ENCODE measurements around the gene ADAMTS3. TPM values are rescaled to one million over a fixed set of nuclear protein-coding genes. Genes with fewer than 3 reads are reported as not detected.

Gene ADAMTS3
- total RNA-seq, 4 donors from 2014 or later = 0.47 to 30.4 (median 10.2) TPM

DNA sequence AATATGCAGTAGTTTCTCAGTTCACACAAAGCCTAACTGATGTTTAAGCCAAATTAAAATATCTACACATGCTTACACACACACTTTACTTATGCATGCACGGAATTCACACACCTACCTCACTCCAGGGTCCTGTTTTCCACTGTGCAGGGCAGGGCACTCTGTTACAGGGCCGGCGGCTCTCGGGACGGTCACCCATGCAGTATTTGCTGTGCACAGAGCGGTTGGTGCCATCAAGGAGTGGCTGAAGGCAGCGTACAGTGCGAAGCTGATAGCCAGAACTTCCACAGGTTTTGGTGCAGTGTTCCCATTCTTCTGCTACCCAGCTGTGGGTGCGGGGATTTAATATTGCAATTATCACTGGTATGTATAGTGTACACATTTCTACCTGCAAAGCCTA lies 278.3 kb downstream of the ADAMTS3 start:
- DNase-seq (ENCODE audit: low spot score) = no peak
- TF ChIP-seq, protein P1, sequence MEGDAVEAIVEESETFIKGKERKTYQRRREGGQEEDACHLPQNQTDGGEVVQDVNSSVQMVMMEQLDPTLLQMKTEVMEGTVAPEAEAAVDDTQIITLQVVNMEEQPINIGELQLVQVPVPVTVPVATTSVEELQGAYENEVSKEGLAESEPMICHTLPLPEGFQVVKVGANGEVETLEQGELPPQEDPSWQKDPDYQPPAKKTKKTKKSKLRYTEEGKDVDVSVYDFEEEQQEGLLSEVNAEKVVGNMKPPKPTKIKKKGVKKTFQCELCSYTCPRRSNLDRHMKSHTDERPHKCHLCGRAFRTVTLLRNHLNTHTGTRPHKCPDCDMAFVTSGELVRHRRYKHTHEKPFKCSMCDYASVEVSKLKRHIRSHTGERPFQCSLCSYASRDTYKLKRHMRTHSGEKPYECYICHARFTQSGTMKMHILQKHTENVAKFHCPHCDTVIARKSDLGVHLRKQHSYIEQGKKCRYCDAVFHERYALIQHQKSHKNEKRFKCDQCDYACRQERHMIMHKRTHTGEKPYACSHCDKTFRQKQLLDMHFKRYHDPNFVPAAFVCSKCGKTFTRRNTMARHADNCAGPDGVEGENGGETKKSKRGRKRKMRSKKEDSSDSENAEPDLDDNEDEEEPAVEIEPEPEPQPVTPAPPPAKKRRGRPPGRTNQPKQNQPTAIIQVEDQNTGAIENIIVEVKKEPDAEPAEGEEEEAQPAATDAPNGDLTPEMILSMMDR (IDR thresholded peaks at IDR 0.05) = no peak
- no peak for ATAC-seq (ENCODE audit: low FRiP score)

DNA sequence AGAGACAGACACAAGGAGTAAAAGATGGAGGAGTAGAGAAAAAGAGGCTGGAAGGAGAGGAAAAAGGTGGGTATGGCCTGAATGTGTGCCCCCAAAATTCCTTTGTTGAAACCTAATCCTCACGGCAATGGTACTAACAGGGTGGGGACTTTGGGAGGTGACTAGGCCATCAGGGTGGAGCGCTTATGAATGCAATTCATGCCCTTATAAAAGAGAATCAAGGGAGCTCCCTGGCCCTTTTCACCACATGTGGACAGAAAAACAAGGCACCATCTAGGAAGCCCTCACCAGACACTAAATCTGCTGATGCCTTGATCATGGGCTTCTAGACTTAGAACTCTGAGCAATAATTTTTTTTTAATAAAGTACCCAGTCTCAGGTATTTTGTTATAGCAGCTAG lies 282.1 kb downstream of the ADAMTS3 start:
- DNase-seq (ENCODE audit: low spot score) (no peak), ATAC-seq (ENCODE audit: low FRiP score) (no peak)
- TF ChIP-seq, protein P1 (IDR thresholded peaks at IDR 0.05) = no peak

DNA sequence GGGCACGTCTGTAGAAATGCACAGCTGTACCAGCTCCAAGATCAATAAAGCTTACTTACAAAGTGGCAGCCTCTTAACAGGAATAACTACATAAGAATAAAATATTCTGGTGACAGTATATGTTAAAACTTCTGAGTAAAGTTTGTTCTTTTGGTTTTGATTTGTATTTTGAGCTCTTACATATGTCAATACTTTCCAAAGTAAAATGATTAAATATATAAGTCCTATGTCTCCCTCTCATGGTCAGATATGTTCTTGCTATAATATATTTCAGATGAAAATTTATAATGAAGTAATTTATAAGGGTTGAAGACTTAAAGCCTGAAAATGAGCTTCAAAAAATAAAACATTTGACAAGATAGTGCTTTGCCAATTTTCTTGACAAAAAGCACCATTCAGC lies 282.8 kb downstream of the ADAMTS3 start:
- DNase-seq (ENCODE audit: low spot score) (no peak), ATAC-seq (ENCODE audit: low FRiP score) (no peak)
- TF ChIP-seq, protein P1 (IDR thresholded peaks at IDR 0.05) = no peak

DNA sequence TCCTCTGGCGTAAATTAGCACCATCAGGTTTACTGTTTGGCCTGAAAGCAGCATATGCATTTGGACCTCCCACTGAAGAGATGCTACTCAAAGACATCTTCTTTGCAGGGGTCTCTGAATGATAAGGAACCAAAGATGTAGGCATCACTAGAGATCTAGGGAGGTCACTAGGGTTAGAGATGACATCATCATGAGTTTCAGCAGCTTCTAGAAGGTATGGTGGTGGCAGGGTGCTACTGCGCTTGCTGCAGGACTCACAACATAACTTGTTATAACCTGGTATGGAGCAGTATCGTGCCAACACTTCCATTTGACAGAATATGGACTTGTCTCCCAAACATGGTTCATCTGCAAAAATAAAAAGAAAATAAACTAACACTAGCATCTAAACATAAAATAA lies 285.7 kb downstream of the ADAMTS3 start:
- TF ChIP-seq, protein P1 (IDR thresholded peaks at IDR 0.05) = no peak
- DNase-seq (ENCODE audit: low spot score) (no peak), ATAC-seq (ENCODE audit: low FRiP score) (no peak)

DNA sequence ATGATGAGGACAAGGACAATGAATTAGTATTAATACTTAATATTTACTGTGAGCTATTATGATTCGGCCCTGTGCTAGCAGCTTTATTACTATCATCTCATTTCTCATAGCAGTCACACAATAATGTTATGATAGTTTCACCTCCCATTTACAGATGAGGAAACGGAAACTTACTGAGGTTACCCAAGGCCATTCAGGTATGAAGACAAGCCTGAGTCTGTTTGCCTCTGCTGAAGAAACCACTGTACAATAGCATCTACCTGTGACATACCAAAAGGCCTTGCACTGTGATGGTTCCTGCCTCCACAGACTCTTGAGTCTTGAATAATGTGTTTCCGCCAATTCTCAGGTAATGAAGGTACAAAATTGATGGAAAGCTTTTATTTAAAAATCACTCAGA lies 288.8 kb downstream of the ADAMTS3 start:
- TF ChIP-seq, protein P1 (IDR thresholded peaks at IDR 0.05) = no peak
- ATAC-seq (ENCODE audit: low FRiP score) = no peak
- DNase-seq (ENCODE audit: low spot score) = no peak

DNA sequence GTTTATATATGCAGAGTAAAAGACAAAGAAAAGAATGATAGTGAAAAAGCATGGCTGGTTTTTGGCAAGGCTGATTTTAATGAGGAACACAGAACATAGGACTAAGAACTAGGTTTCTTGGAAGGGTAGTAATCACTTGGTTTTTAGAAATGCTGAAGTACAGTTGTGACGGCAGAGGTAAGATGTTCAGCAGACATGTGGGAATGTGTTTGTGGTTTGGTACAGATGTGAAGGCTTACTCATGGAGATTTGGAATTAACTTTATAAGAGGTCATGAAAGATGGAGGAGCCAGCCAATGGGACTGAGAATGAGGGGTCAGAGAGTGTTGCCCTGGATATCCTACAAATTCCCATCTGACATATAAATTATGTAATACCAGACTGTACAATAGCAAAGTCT lies 293.6 kb downstream of the ADAMTS3 start:
- DNase-seq (ENCODE audit: low spot score) (no peak), ATAC-seq (ENCODE audit: low FRiP score) (no peak)
- TF ChIP-seq, protein P1 (IDR thresholded peaks at IDR 0.05) = no peak

DNA sequence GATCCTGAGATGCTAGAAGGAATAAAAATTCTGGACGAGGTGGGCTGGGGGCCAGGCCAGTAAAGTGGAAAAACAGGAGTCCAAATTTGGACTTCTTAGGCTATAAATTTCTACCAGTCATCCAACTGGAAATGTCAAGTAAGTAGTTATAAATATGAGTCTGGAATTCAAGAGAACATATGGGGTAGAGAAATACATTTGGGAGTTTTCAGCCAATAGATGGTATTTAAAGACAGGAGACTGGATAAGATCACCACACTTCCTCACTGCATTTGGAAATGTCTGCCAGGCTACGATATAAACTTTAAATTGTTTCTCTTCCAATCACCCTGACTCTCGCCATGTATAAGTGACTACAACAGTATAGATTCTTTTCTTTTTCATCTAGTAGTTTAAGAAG lies 294.8 kb downstream of the ADAMTS3 start:
- DNase-seq (ENCODE audit: low spot score) (no peak), ATAC-seq (ENCODE audit: low FRiP score) (no peak)
- TF ChIP-seq, protein P1 (IDR thresholded peaks at IDR 0.05) = no peak

All from omental fat pad (tissue), 4 donors.